HTERT RPE-1 (cell line): ENCODE results near the gene UBE4B.
"Not testable (repeated sequence)": the region's sequence is repeated elsewhere in the genome, so short reads cannot be mapped to it uniquely, and the experiment has no call there.

Experiments used
- in situ Hi-C: fragments of 300-500 bp; cut with MboI; formaldehyde crosslinking; loops from 4 replicates; pipeline ENCODE4 v1.14.3; 2020; ENCODE audit warnings: low sequenced_read_pairs

The UBE4B gene

GRCh38 chr1:10070206-10070605 is 37.4 kb downstream of the UBE4B start:
- in situ Hi-C loops = no loop called here

DNA sequence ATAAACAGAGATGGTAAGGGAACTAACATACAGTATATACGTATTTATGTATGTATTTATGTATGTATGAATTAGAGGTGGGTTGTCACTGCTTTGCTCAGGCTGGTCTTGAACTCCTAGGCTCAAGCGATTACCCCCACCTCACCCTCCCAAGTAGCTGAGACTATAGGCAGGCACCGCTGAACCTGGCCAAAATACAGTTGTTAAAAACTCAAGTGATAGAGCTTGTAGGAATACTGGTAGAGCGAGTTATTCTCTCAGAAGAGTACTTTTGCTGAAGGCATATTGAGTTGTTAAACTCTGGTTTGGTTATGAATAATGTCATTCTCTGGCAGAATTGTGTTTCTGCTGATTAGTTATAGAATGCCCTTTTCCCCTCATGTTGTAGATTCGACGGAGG is 38.9 kb downstream of the UBE4B start:
- in situ Hi-C loops = no loop called here

GRCh38 chr1:10073371-10073770 is 40.6 kb downstream of the UBE4B start:
- in situ Hi-C loops = not testable (repeated sequence)

DNA sequence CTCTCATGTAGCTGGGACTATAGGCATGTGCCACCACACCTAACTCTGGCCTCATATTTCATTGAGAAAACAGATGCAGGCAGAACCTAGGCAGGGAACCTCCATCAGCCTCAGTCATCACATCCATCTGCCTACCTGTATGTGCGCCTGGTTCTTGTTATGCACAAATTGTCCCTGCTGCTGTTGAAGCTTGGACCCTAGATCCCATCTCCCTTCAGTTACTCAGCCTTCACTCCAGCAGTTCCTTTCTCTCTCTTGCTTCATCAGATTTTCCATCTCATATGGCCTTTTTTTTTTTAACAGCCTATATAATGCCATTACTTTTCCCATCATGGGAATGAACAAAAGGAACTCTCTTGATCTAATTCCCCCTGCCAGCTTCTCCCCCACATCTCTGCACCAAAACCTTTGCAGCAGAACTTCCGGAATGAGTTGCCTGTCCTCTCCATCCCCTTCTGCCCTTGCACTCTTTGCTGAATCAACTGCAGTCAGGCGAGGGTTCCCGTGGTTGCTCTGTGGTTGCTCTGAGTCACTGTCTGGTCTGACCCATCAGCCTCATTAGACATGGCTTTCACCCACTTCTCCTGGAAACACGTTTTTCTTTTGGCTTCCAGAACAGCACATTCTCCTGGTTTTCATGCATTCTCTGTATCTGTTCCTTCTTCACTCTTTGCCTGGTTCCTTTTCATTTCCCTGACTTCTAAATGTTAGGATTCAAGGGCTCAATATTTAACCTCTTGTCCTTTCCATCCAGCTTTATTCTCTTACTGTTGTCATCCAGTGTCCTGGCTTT is 41.5 kb downstream of the UBE4B start:
- in situ Hi-C loops = no loop called here

- in situ Hi-C loops = no loop called here
Observed at GRCh38 chr1:10074852-10075730, 42.3 kb downstream of the UBE4B start.

DNA sequence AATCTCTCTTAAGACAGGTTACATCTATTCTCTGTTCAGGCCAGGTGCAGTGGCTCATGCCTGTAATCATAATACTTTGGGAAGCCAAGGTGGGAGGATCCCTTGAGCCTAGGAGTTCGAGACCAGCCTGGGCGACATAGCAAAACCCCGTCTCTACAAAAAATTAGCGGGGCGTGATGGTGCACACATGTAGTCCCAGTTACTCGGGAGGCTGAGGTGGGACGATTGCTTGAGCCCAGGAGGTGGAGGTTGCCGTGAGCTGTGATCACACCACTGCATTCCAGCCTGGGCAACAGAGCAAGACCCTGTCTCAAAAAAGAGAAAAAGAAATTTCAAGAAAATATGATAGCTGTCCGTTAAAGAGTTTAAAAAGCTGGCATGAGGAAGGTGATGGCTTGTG is 43.0 kb downstream of the UBE4B start:
- in situ Hi-C loops = no loop called here

DNA sequence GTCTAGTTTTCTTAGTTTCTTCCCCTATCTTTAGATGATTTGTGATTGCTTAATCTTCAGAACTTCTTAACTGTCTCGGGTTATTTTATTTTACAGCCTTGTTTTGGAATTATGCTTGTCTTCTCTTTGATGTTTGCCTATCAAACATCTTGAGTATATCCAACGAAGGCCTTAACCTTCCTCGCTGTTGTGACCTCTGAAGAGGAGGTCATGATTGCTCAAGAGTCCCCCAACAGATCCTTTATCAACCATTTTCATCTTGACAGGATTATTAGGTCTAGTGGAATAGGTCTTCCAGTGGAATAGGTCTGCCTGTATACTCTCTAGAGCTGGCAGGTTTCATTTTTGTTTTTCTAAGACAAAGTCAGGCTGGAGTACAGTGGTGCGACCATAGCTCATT is 45.7 kb downstream of the UBE4B start:
- in situ Hi-C loops = no loop called here

DNA sequence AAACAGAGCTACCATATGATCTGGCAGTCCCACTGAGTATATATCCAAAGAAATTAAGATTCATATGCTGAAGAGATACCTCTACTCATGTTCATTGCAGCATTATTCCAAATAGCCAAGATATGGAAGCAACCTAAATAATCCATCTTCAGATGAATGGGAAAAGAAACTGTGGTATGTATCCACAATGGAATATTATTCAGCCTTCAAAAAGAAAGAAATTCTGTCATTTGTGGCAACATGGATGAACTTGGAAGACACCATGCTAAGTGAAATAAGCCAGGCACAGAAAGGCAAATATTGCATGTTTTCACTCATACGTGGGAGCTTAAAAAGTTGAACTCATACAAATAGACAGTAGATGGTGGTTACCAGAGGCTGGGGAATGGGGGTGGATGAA is 47.8 kb downstream of the UBE4B start:
- in situ Hi-C loops = no loop called here

DNA sequence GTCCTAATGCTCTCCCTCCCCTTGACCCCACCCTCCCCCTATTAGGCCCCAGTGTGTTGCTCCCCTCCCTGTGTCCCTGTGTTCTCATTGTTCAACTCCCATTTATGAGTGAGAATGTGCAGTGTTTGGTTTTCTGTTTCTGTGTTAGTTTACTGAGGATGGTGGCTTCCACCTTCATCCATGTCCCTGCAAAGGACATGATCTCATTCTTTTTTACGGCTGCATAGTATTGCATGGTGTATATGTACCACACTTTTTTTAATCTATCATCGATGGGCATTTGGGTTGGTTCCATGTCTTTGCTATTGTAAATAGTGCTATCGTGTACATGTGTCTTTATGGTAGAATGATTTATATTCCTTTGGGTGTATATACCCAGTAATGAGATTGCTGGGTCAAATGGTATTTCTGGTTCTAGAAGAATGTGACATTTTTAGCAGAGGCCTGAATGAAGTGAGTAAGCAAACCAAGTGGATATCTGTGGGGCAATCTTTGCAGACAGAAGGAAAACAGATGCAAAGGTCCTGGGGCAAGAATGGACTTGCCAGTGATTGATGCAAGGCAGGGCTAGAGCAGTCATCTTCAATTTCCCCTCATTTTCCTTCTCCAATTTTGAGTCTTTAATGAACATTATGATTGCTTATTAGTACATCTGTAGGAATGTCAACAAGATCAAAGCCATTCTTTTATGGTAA is 50.2 kb downstream of the UBE4B start:
- in situ Hi-C loops = no loop called here

GRCh38 chr1:10084045-10084444 is 51.3 kb downstream of the UBE4B start:
- in situ Hi-C loops = no loop called here

- in situ Hi-C loops = no loop called here
Observed at GRCh38 chr1:10085076-10085475, 52.3 kb downstream of the UBE4B start.

DNA sequence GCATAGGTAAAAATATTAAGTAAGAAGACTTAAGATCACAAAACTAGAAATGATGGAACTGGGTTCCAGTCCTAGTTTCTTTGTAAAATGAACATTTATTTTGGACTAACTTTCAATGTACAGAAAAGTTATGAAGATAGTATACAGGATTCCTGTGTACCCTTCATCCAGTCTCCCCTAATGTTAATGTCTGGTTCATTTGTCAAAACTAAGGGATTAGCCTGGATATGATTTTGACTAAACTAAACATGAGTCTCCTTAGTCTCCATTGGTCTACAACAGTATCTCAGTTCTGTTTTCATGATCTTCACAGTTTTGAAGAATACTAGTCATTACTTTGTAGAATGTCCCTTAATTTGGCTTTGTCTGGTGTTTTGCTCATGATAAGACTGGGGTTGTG is 54.5 kb downstream of the UBE4B start:
- in situ Hi-C loops = no loop called here

DNA sequence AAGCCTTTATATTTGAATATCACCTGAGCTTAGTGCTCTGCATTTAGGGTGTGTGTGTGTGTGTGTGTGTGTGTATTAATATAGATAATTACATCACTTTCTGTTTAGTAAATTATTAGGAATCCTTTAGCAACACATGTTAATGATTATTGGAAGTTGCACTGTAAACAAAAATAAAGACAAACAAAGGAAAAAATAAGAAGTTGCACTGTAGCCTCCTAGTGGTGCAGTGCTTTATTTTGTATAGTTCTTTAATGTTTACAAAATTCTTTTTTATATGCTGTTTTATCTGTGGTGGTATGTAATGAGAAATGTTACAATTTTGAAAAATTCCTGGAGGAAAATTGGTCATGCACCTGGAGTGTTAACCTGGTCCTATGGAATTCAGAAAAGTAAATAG is 69.2 kb downstream of the UBE4B start:
- in situ Hi-C loops = no loop called here

- in situ Hi-C loops = no loop called here
Observed at GRCh38 chr1:10103193-10103592, 70.4 kb downstream of the UBE4B start.

DNA sequence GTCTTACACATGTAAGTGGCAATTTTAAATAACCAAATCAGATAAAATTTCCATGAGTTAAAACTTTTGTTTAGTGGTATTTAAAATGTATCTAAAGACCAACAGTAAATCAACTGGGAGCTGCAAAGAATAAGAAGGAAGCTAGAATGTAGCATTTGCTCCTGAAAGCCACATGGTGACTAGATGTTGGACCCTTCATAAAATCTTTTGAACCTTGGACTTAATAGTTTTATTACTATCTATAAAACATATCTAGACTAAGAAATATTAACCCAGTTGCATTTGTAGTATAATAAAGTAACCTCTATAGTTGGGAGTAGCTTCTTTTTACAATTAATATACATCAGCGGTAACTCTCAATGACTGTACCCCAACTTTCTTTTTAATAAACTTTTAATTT is 72.1 kb downstream of the UBE4B start:
- in situ Hi-C loops = no loop called here

GRCh38 chr1:10105484-10105883 is 72.7 kb downstream of the UBE4B start:
- in situ Hi-C loops = no loop called here

- in situ Hi-C loops = no loop called here
Observed at GRCh38 chr1:10106241-10106640, 73.5 kb downstream of the UBE4B start.

GRCh38 chr1:10106756-10107475 is 74.2 kb downstream of the UBE4B start:
- in situ Hi-C loops = no loop called here

DNA sequence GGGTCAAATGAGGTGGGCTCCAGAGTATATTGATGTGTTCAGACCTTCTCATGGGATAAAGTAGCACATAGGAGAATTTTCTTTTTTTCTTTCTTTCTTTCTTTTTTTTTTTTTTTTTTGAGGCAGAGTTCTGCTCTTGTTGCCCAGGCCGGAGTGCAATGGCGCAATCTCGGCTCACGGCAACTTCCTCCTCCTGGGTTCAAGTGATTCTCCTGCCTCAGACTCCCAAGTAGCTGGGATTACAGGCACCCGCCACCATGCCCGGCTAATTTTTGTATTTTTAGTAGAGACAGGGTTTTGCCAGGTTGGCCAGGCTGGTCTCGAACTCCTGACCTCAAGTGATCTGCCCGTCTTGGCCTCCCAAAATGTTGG is 74.7 kb downstream of the UBE4B start:
- in situ Hi-C loops = not testable (repeated sequence)

DNA sequence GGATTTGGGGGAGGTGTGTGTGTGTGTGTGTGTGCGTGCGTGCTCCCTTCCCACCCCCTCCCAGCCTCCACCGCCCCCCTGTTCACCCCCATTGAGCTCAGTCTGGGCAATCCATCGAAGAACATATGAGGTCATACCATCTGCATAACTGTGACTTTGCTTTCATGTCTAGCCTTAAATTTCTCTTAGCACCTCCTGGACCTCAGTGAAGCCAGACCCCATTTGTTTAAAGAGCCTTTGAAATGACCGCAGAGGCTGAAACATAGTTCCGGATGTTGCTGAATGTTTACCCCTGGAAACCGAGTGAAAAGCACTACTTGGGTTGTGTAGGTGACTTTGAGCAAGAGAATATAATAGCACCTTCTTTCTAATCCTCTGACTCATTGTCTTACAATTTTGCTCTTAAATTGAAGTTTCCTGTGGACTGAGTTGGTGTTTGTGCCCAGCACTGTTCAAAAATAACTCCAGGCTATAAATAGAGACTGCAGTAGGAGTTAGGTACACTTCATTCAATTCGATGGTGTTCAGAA is 75.4 kb downstream of the UBE4B start:
- in situ Hi-C loops = no loop called here
